B cell (primary cell): Measurements from ENCODE around the gene OPN4.

Source experiments
- EZH2 ChIP-seq: IDR thresholded peaks from 2 replicates; pipeline ENCODE4 v1.6.1; 2012; ENCODE audit warnings: borderline replicate concordance, low read depth, mild to moderate bottlenecking, moderate library complexity, low read length; ENCODE audit not compliant: insufficient read depth, poor library complexity, severe bottlenecking
- TF ChIP-seq, protein P1 (sequence below): fragments of 200-600 bp; IDR thresholded peaks from one replicate; pipeline ENCODE4 v1.8.0; 2022; ENCODE audit warnings: antibody characterized with exemption, mild to moderate bottlenecking

DNA sequence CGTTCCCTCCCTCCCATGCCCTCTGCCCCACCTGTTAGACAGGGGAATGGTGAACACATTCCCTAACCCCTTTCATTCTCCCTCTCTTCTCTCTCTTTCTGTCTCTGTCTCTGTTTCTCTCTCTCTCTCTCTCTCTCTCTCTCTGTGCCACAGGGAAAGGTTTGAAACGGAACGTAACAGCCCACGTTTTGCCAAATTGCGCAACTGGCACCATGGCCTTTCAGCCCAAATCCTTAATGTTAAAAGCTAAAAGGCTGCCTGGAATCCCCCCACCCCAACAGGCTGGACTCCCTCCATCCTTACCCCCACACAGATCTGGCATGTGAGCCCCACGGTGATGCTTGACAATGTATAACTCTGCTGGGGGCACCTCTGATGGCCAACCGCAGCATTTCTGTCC is 44.8 kb downstream of the OPN4 start:
- TF ChIP-seq, protein P1, sequence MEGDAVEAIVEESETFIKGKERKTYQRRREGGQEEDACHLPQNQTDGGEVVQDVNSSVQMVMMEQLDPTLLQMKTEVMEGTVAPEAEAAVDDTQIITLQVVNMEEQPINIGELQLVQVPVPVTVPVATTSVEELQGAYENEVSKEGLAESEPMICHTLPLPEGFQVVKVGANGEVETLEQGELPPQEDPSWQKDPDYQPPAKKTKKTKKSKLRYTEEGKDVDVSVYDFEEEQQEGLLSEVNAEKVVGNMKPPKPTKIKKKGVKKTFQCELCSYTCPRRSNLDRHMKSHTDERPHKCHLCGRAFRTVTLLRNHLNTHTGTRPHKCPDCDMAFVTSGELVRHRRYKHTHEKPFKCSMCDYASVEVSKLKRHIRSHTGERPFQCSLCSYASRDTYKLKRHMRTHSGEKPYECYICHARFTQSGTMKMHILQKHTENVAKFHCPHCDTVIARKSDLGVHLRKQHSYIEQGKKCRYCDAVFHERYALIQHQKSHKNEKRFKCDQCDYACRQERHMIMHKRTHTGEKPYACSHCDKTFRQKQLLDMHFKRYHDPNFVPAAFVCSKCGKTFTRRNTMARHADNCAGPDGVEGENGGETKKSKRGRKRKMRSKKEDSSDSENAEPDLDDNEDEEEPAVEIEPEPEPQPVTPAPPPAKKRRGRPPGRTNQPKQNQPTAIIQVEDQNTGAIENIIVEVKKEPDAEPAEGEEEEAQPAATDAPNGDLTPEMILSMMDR, result no peak
- TF ChIP-seq EZH2, result no peak
